Measurements from ENCODE around the gene TNFRSF18. TPM values are rescaled to one million over a fixed set of nuclear protein-coding genes. Genes with fewer than 3 reads are reported as not detected.
A peak's percentile ranks its signal among the peaks of the same experiment; 100 is the strongest.

TNFRSF18 gene
- total RNA-seq, 2 donors from 2014 or later, result 0.95 to 1.7 TPM

DNA sequence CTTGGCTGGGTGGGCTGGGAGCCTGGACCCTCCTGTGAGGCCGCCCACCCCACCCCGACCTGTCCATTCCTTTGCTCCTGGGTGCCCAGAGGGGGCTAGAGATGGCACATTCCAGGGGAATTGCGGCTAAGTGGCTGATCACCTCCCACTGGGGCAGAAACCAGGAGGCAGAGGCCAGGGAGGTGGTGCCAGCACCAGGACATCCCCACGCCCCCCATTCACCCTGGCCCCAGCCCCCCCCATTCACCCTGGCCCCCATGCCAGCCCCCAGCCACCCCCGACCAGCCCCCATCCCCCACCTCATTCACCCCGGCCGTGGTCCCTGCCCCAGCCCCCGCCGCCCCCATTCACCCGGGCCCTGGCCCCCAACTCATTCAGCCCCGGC is 33.9 kb upstream of the TNFRSF18 start:
- H3K36me3 Mint-ChIP-seq (ENCODE audit: low read depth), result no peaks in the 10 kb centered on the region
- H3K4me3 Mint-ChIP-seq, result no peak overlapping the region
- H3K27ac ChIP-seq (ENCODE audit: low read depth, low read length), result no peak overlapping the region
- H3K27me3 ChIP-seq (ENCODE audit: control insufficient read depth, insufficient read depth, low read length, poor library complexity, severe bottlenecking), result no peaks in the 10 kb centered on the region
- H3K4me3 ChIP-seq (ENCODE audit: low read length), result no peak overlapping the region
- no peak overlapping the region for H3K9ac ChIP-seq (ENCODE audit: extremely low read depth, low read length, poor library complexity, severe bottlenecking)
- no peaks in the 10 kb centered on the region for H3K36me3 ChIP-seq (ENCODE audit: control insufficient read depth, insufficient read depth, low read length)
- WGBS, 2 experiments (ENCODE audit: insufficient coverage in 1 of 2, insufficient read length in 1 of 2), result 87% methylated on average over 7 of the region's 11 CpGs; no CpG with 5 or more reads in 1 of the 2 experiments
- TF ChIP-seq, protein P1, sequence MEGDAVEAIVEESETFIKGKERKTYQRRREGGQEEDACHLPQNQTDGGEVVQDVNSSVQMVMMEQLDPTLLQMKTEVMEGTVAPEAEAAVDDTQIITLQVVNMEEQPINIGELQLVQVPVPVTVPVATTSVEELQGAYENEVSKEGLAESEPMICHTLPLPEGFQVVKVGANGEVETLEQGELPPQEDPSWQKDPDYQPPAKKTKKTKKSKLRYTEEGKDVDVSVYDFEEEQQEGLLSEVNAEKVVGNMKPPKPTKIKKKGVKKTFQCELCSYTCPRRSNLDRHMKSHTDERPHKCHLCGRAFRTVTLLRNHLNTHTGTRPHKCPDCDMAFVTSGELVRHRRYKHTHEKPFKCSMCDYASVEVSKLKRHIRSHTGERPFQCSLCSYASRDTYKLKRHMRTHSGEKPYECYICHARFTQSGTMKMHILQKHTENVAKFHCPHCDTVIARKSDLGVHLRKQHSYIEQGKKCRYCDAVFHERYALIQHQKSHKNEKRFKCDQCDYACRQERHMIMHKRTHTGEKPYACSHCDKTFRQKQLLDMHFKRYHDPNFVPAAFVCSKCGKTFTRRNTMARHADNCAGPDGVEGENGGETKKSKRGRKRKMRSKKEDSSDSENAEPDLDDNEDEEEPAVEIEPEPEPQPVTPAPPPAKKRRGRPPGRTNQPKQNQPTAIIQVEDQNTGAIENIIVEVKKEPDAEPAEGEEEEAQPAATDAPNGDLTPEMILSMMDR (conservative IDR thresholded peaks at IDR 0.05), result no peak
- H3K4me1 ChIP-seq (ENCODE audit: control insufficient read depth, insufficient read depth, low read length), result no peaks in the 10 kb centered on the region
- H3K27ac Mint-ChIP-seq, result no peak overlapping the region
- H3K27me3 Mint-ChIP-seq (ENCODE audit: insufficient read depth), result no peaks in the 10 kb centered on the region
- H3K9me3 ChIP-seq (ENCODE audit: control insufficient read depth, low read length), result no peaks in the 10 kb centered on the region
- no peaks in the 10 kb centered on the region for H3K4me1 Mint-ChIP-seq
- no peak for DNase-seq
- H3K9me3 Mint-ChIP-seq, result no peaks in the 10 kb centered on the region

DNA sequence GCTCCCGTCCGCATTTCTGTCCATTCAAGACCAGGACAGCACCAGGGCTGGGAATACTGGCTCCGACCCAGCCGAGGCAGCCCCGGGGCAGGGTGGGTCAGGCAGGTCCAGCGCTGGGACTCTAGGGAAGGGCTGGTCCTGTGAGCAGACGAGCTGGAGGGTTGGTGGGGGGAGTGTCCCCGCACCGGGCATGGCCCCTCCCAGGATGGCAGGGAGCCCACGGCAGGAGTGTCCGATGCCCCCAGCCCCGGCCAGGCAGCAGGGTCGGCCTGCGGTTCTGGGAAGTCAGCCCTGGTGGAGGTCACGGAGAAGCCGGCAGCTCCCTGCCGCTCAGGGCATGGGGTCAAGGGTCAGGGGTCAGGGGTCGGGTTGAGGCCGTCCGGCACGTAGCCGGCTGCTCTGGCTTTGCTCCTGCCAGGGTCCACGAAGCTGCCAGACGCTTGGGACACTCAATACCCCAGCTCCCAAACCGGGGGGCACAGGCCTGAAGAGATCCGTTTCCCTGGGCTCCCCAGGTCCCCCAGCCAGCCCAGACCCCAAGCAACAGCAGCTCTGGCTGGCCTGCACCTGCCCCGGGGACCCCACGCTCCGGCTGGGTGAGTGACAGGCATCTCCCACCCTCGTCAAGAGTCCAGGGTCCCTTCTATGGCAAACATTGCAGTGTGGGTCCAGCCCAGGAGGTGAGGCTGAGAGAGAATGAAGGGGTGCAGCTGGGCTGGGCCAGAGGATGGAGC is 33.4 kb upstream of the TNFRSF18 start:
- Mint-ChIP-seq H3K27ac (no peak overlapping the region), H3K4me1 (no peaks in the 10 kb centered on the region), H3K27me3 (ENCODE audit: insufficient read depth) (no peaks in the 10 kb centered on the region), H3K4me3 (no peak overlapping the region), H3K9me3 (no peaks in the 10 kb centered on the region), H3K36me3 (ENCODE audit: low read depth) (no peaks in the 10 kb centered on the region)
- no peak overlapping the region for H3K4me3 ChIP-seq (ENCODE audit: low read length)
- 87 to 88% methylated on average over 19 to 30 of the region's 30 CpGs for WGBS, 2 experiments (ENCODE audit: insufficient coverage in 1 of 2, insufficient read length in 1 of 2)
- no peaks in the 10 kb centered on the region for H3K36me3 ChIP-seq (ENCODE audit: control insufficient read depth, insufficient read depth, low read length)
- H3K27ac ChIP-seq (ENCODE audit: low read depth, low read length), result no peak overlapping the region
- H3K27me3 ChIP-seq (ENCODE audit: control insufficient read depth, insufficient read depth, low read length, poor library complexity, severe bottlenecking), result no peaks in the 10 kb centered on the region
- DNase-seq, result no peak
- H3K9ac ChIP-seq (ENCODE audit: extremely low read depth, low read length, poor library complexity, severe bottlenecking), result no peak overlapping the region
- no peaks in the 10 kb centered on the region for H3K4me1 ChIP-seq (ENCODE audit: control insufficient read depth, insufficient read depth, low read length)
- TF ChIP-seq, protein P1 (conservative IDR thresholded peaks at IDR 0.05), result no peak
- H3K9me3 ChIP-seq (ENCODE audit: control insufficient read depth, low read length), result no peaks in the 10 kb centered on the region

DNA sequence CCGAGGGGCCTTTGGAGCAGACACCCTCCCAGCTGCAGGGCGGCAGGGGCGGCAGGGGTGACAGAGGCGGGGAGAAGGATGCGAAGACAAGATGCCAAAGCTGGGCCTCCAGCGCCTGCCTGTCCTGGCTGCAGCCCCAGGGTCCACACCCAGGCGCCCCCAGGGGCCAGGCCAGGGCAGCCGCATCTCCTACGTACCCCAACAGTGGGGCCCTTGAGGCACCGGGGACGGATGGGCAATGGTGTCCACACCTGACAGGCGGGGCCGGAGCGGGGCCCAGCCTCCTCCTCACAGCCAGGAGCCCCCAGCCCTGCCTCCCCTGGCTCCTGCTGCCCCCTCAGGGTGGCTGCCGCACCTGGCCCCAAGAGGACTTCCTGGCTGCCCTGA is 32.8 kb upstream of the TNFRSF18 start:
- Mint-ChIP-seq H3K9me3 (no peaks in the 10 kb centered on the region), H3K36me3 (ENCODE audit: low read depth) (peaks cover 5% of the 10 kb centered on the region), H3K4me3 (no peak overlapping the region)

More for the DNA sequence above, 32.8 kb upstream of the TNFRSF18 start:
- H3K27ac Mint-ChIP-seq, result no peak overlapping the region
- no peak overlapping the region for H3K4me3 ChIP-seq (ENCODE audit: low read length)
- no peak for DNase-seq
- TF ChIP-seq, protein P1 (conservative IDR thresholded peaks at IDR 0.05), result peak; percentile 29
- no peak overlapping the region for H3K9ac ChIP-seq (ENCODE audit: extremely low read depth, low read length, poor library complexity, severe bottlenecking)
- H3K9me3 ChIP-seq (ENCODE audit: control insufficient read depth, low read length), result no peaks in the 10 kb centered on the region
- no peak overlapping the region for H3K27ac ChIP-seq (ENCODE audit: low read depth, low read length)
- WGBS, 2 experiments (ENCODE audit: insufficient coverage in 1 of 2, insufficient read length in 1 of 2), result 86 to 100% methylated on average over 6 to 15 of the region's 15 CpGs
- no peaks in the 10 kb centered on the region for H3K27me3 Mint-ChIP-seq (ENCODE audit: insufficient read depth)
- H3K4me1 Mint-ChIP-seq, result peaks cover under 1% of the 10 kb centered on the region
- H3K4me1 ChIP-seq (ENCODE audit: control insufficient read depth, insufficient read depth, low read length), result no peaks in the 10 kb centered on the region
- no peaks in the 10 kb centered on the region for H3K27me3 ChIP-seq (ENCODE audit: control insufficient read depth, insufficient read depth, low read length, poor library complexity, severe bottlenecking)
- H3K36me3 ChIP-seq (ENCODE audit: control insufficient read depth, insufficient read depth, low read length), result no peaks in the 10 kb centered on the region
